ENCODE measurements around the gene AUTS2. TPM values are rescaled to one million over a fixed set of nuclear protein-coding genes. Genes with fewer than 3 reads are reported as not detected.

The AUTS2 gene
- total and polyA plus RNA-seq, 2 of the 8 experiments (the other 6 are each of a cell fraction or from before 2014, with no cell fraction given): 25.9 to 101 TPM

DNA sequence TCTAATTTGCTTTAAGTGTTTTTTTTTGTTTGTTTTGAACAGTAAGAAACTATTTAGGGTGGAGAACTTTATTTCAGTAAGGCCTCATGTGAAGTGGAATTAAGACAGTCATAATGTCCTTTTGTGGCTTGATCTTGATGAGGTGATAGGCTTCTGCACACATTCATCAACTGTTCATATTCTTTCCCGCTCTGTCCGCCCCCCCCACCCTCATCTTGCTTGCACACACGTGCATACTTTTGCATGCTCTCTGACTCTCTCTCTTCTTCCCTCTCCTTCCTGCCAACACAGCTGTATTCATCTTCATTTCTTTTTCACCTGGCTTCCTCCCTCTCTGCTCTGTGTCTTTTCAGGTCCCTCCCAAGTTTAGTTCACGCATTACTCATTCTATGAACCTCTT is 429.6 kb downstream of the AUTS2 start (continued):
- TF ChIP-seq JUND (IDR thresholded peaks at IDR 0.05; ENCODE audit: low read length): no peak
- no peak for TF ChIP-seq CHD2 (IDR thresholded peaks at IDR 0.05; ENCODE audit: low read length)
- TF ChIP-seq BRCA1 (IDR thresholded peaks at IDR 0.05; ENCODE audit: low read depth, low read length): no peak
- no peak for TF ChIP-seq RFX5 (IDR thresholded peaks at IDR 0.05; ENCODE audit: borderline replicate concordance, low read depth, low read length)
- no peak for TF ChIP-seq SIRT6 (IDR thresholded peaks at IDR 0.05; ENCODE audit: low read length)
- TF ChIP-seq ASH2L (IDR thresholded peaks at IDR 0.05; ENCODE audit: low read length): no peak
